Measurements from ENCODE around the gene LRRC55. TPM values are rescaled to one million over a fixed set of nuclear protein-coding genes. Genes with fewer than 3 reads are reported as not detected.

The LRRC55 gene
- total and polyA plus RNA-seq, 9 of the 15 experiments (the other 6 are each of a cell fraction or from before 2014, with no cell fraction given): not detected

DNA sequence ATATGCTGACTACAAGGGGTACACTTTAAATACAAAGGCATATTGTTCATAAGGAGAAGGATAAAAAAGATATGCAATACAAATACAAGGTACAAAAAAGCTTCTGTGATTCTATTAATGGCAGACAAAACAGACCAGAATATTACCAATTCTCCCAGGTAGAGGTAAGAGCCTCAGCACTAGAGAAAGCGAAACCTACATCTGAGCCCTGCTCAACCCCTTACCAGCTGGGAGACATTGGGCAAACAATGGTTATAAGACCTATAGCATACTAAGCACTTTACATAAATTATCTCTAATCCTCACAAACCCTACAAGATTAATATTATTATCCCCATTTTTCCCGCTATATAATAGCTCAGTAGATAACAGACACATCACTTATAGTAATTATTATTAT is 41.2 kb upstream of the LRRC55 start:
- in situ Hi-C loops (cut with MboI): no loop called here
- WGBS (ENCODE audit: insufficient coverage, low coverage, missing lambda C conversion rate): 32% methylated on average over 2 of the region's 2 CpGs
- H3K4me1 ChIP-seq (replicated peaks in 1 of 2; ENCODE audit: control insufficient read depth in 2 of 2, insufficient read depth in 2 of 2, low read length in 2 of 2): peaks cover 10 to 23% of the 10 kb centered on the region in 2 experiments; a peak in 4 of 5 replicates
- BruUV-seq (replicated peaks): no TSS peak
- H3K27ac ChIP-seq (ENCODE audit: extremely low read depth, low read depth, low read length): no peak overlapping the region
- ATAC-seq: no peak
- H3K27me3 ChIP-seq (ENCODE audit: control insufficient read depth in 2 of 2, insufficient read depth in 2 of 2, low read length in 2 of 2): no peaks in the 10 kb centered on the region
- no peak for FAIRE-seq
- no peak overlapping the region for H2AFZ ChIP-seq (ENCODE audit: low read depth, low read length)
- no peaks in the 10 kb centered on the region for H3K9me3 ChIP-seq (replicated peaks; ENCODE audit: control insufficient read depth, insufficient read depth, low read depth, low read length)
- intact Hi-C loops (cut with micrococcal nuclease): no loop called here
- no peak overlapping the region for H3K9ac ChIP-seq (ENCODE audit: insufficient read depth in 1 of 2, low read depth in 2 of 2, low read length in 2 of 2)
- no peaks in the 10 kb centered on the region for H3K36me3 ChIP-seq (ENCODE audit: control insufficient read depth, insufficient read depth, low read length)
- TF ChIP-seq ELF2 (CRISPR knock-in tag; IDR thresholded peaks at IDR 0.05) (no peak), SRSF7 (optimal IDR thresholded peaks at IDR 0.05; ENCODE audit: low read depth, low read length) (no peak), SRSF1 (IDR thresholded peaks at IDR 0.05; ENCODE audit: low read depth, low read length) (no peak), ETV6 (IDR thresholded peaks at IDR 0.05; ENCODE audit: borderline replicate concordance in 1 of 2, low read depth in 2 of 2, low read length in 1 of 2) (no peak), ETV6 (CRISPR knock-in tag; IDR thresholded peaks at IDR 0.05; ENCODE audit: borderline replicate concordance) (no peak), ZNF253 (CRISPR knock-in tag; conservative IDR thresholded peaks at IDR 0.05) (no peak), MCM7 (IDR thresholded peaks at IDR 0.05) (no peak), FOXK1 (CRISPR knock-in tag; IDR thresholded peaks at IDR 0.05; ENCODE audit: borderline replicate concordance) (no peak), BRD4 (IDR thresholded peaks at IDR 0.05) (no peak)
- ChIA-PET CTCF (ENCODE audit: low intra/inter-chr PET ratio) (no interaction called here), POLR2A (interaction anchor here (1.0 kb wide), 1 partner anchor 10 kb away, joined by 3 read pairs; no protein-coding TSS in a partner anchor)
- no peaks in the 10 kb centered on the region for H4K20me1 ChIP-seq (replicated peaks; ENCODE audit: control insufficient read depth, insufficient read depth, low read length)
- H3K9me1 ChIP-seq (ENCODE audit: control insufficient read depth, insufficient read depth, low read length): no peaks in the 10 kb centered on the region
- H3K4me3 ChIP-seq: no peak overlapping the region
- H3K4me2 ChIP-seq (ENCODE audit: insufficient read depth, low read length): no peak overlapping the region
- no peaks in the 10 kb centered on the region for H3K79me2 ChIP-seq (ENCODE audit: control insufficient read depth, insufficient read depth, low read length)
- DNase-seq (ENCODE audit: extremely low read depth in 1 of 4, low spot score in 3 of 4): no peak
